CD4-positive, alpha-beta memory T cell (primary cell): ENCODE results near the gene ZNF385D. TPM values are rescaled to one million over a fixed set of nuclear protein-coding genes. Genes with fewer than 3 reads are reported as not detected.

Experiments
- CTCF ChIA-PET: fragments of 350-600 bp; sonication (Branson Sonifier 250); formaldehyde crosslinking; loops from one replicate; lab custom pipeline; 2021; ENCODE audit warnings: inconsistent platforms; ENCODE audit not compliant: partially characterized antibody; lab: Charles Lee
- POLR2A ChIA-PET: fragments of 350-600 bp; sonication (Branson Sonifier 250); formaldehyde crosslinking; loops from one replicate; lab custom pipeline; 2021; ENCODE audit not compliant: partially characterized antibody; lab: Charles Lee
- DNase-seq, 5 donors: peaks; one replicate each; pipeline versions ENCODE4 v3.0.0 to v3.0.0-alpha.2; 2020 to 2022; ENCODE audit warnings: mixed read lengths in 1 of 5
- H3K27ac ChIP-seq: one replicate; pipeline ENCODE4 v1.7.0; 2013; ENCODE audit warnings: low read depth, low read length
- H3K27me3 ChIP-seq: 2 replicates; pipeline ENCODE4 v1.7.0; 2013; ENCODE audit warnings: mild to moderate bottlenecking, low read length, moderate library complexity; ENCODE audit not compliant: insufficient read depth
- H3K36me3 ChIP-seq: 2 replicates; pipeline ENCODE4 v1.7.0; 2013; ENCODE audit warnings: mild to moderate bottlenecking, low read length, moderate library complexity; ENCODE audit not compliant: insufficient read depth
- H3K4me1 ChIP-seq: 2 replicates; pipeline ENCODE4 v1.7.0; 2013; ENCODE audit warnings: mild to moderate bottlenecking, low read length, moderate library complexity; ENCODE audit not compliant: insufficient read depth
- H3K4me3 ChIP-seq, 2 donors: one replicate each; pipeline ENCODE4 v1.7.0; 2013; ENCODE audit warnings: low read length in 2 of 2, mild to moderate bottlenecking in 1 of 2
- H3K9me3 ChIP-seq, 2 donors: one replicate each; pipeline ENCODE4 v1.7.0; 2013; ENCODE audit warnings: low read length in 2 of 2, control low read depth in 1 of 2; ENCODE audit not compliant: control insufficient read depth in 1 of 2
- H3K27ac Mint-ChIP-seq, 7 donors: one replicate each; pipeline ENCODE4 v1.8.0; 2020 to 2021; ENCODE audit warnings: mixed read lengths in 7 of 7, mild to moderate bottlenecking in 6 of 7, inconsistent platforms in 3 of 7, moderate library complexity in 3 of 7
- H3K27me3 Mint-ChIP-seq, 2 donors: one replicate each; pipeline ENCODE4 v1.8.0; 2020 to 2021; ENCODE audit warnings: mixed read lengths in 2 of 2
- H3K36me3 Mint-ChIP-seq, 2 donors: one replicate each; pipeline ENCODE4 v1.8.0; 2020 to 2021; ENCODE audit warnings: mixed read lengths in 2 of 2, inconsistent platforms in 1 of 2, mild to moderate bottlenecking in 1 of 2
- H3K4me1 Mint-ChIP-seq, 4 donors: one replicate each; pipeline ENCODE4 v1.8.0; 2020 to 2021; ENCODE audit warnings: mixed read lengths in 4 of 4, mild to moderate bottlenecking in 1 of 4
- H3K4me3 Mint-ChIP-seq, 8 donors: one replicate each; pipeline ENCODE4 v1.8.0; 2020 to 2021; ENCODE audit warnings: mixed read lengths in 8 of 8, mild to moderate bottlenecking in 7 of 8, moderate library complexity in 6 of 8, inconsistent platforms in 3 of 8
- H3K9me3 Mint-ChIP-seq, 8 donors: one replicate each; pipeline ENCODE4 v1.8.0; 2020 to 2021; ENCODE audit warnings: mixed read lengths in 8 of 8, mild to moderate bottlenecking in 5 of 8, inconsistent platforms in 3 of 8, moderate library complexity in 1 of 8
- intact Hi-C: fragments of 100-400 bp; cut with micrococcal nuclease; formaldehyde crosslinking; loops from one replicate; pipeline ENCODE4 v1.15.1; 2023
- polyA plus RNA-seq, 2 donors: library from polyadenylated mRNA; unstranded; fragments of 300-500 nt; fragmentation: Illumina TruSeq; gene quantifications; one replicate each; pipeline ENCODE4 v1.2.3, GENCODE V29; 2021
- total RNA-seq, 2 experiments: library from RNA; stranded (reverse); gene quantifications; one replicate each; pipeline ENCODE4 v1.2.3, GENCODE V29; 2021

The ZNF385D gene
- total and polyA plus RNA-seq, 4 experiments from 2014 or later, result not detected

DNA sequence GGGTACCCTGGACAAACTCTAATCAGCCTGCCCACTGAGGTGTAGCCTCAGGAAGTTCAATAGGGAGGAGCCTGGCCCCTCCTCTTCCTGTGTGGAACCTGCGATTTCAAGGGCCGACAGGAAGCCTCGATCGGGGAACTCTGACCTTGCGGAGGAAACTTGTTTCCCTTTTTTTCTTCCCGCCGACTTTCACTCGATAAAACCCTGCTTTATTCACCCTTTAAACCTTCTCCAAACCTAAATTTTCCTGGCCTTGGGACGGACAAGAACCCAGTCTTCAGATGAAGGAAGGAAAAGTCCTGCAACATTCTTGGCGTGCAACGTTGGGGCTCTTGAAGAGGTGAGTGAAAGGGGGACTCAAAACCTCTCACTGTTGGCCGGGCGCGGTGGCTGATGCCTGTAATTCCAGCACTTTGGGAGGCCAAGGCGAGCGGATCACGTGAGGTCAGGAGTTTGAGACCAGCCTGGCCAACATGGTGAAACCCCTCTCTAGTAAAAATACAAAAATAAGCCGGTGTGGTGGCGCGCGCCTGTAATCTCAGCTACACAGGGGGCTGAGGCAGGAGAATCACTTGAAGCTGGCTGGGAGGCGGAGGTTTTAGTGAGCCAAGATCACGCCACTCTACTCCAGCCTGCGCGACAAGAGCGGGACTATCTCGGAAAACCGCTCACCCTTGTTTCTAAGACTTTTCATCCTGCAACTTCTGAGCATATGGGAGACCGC lies 208.2 kb downstream of the ZNF385D start:
- H3K27ac Mint-ChIP-seq, result no peak overlapping the region
- POLR2A ChIA-PET, result no interaction called here
- H3K4me3 Mint-ChIP-seq, result peak overlapping the region in 1 of 8 donors; percentile 16
- intact Hi-C loops, result no loop called here
- CTCF ChIA-PET, result interaction anchor here (0.7 kb wide), 1 partner anchor 788 kb away, joined by 3 read pairs; no protein-coding TSS in a partner anchor
- H3K9me3 Mint-ChIP-seq, result peaks cover 0 to 11% (median 3%) of the 10 kb centered on the region in 8 donors
- H3K36me3 ChIP-seq, result no peaks in the 10 kb centered on the region
- H3K4me1 ChIP-seq, result no peaks in the 10 kb centered on the region
- DNase-seq, result no peak
- H3K27ac ChIP-seq, result no peak overlapping the region
- no peaks in the 10 kb centered on the region for H3K27me3 ChIP-seq
- H3K36me3 Mint-ChIP-seq, result no peaks in the 10 kb centered on the region
- no peaks in the 10 kb centered on the region for H3K9me3 ChIP-seq
- H3K4me3 ChIP-seq, result no peak overlapping the region
- H3K4me1 Mint-ChIP-seq, result no peaks in the 10 kb centered on the region
- H3K27me3 Mint-ChIP-seq, result no peaks in the 10 kb centered on the region

DNA sequence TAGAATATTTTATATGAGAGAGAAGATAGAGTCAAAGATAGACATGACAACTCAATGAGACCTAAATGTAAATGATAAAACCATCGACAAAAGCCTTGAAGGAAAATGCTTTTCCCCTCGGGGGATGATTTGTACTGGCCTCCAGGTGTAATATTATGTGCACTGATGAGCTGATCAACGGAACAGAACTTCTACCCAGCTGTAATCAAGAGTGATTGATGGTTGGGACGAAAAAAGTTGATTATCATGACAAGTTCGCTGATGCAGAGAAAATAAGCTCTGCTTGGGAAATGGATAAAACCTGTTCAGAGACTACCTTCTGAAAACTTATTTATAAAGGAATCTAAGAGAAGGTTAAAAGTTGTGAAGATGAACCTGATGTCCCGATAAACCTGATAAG lies 210.7 kb downstream of the ZNF385D start:
- intact Hi-C loops, result no loop called here
- Histone ChIP-seq H3K4me3 (no peak overlapping the region), H3K4me1 (no peaks in the 10 kb centered on the region), H3K27ac (no peak overlapping the region), H3K27me3 (no peaks in the 10 kb centered on the region), H3K9me3 (no peaks in the 10 kb centered on the region), H3K36me3 (no peaks in the 10 kb centered on the region)
- no peaks in the 10 kb centered on the region for H3K36me3 Mint-ChIP-seq
- no peaks in the 10 kb centered on the region for H3K4me1 Mint-ChIP-seq
- POLR2A ChIA-PET, result no interaction called here
- CTCF ChIA-PET, result no interaction called here
- no peak overlapping the region for H3K27ac Mint-ChIP-seq
- H3K4me3 Mint-ChIP-seq, result no peak overlapping the region
- H3K9me3 Mint-ChIP-seq, result peaks cover 2 to 15% (median 5%) of the 10 kb centered on the region in 8 donors
- no peaks in the 10 kb centered on the region for H3K27me3 Mint-ChIP-seq
- no peak for DNase-seq

GRCh38 chr3:21534462-21534861 lies 216.5 kb downstream of the ZNF385D start:
- Mint-ChIP-seq H3K27ac (no peak overlapping the region), H3K27me3 (no peaks in the 10 kb centered on the region), H3K36me3 (no peaks in the 10 kb centered on the region), H3K4me3 (no peak overlapping the region), H3K4me1 (no peaks in the 10 kb centered on the region), H3K9me3 (peaks cover 3 to 10% (median 6%) of the 10 kb centered on the region in 8 donors)
- Histone ChIP-seq H3K4me1 (no peaks in the 10 kb centered on the region), H3K27me3 (no peaks in the 10 kb centered on the region), H3K27ac (no peak overlapping the region), H3K4me3 (no peak overlapping the region), H3K36me3 (no peaks in the 10 kb centered on the region), H3K9me3 (no peaks in the 10 kb centered on the region)
- ChIA-PET POLR2A (no interaction called here), CTCF (interaction anchor here (0.6 kb wide), 1 partner anchor 9 kb away, joined by 3 read pairs; no protein-coding TSS in a partner anchor)
- intact Hi-C loops, result no loop called here
- no peak for DNase-seq

DNA sequence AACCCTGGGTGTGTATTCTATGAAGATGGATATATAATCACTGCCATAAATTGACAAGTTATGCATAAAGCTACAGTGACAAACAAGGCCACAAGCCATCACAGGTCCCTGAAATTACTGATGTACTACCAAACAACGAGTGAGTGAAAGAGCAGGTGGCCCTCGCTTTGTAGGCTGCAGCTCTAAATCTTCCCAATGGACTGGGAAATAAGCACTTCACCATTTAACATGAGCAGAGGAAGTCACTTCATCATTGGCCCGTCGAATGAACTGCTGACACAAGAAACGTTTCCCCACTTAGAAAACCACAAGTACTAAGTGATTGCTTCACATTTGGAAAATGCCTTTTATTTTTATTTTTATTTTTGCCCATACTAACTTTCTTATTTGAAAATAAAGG lies 218.0 kb downstream of the ZNF385D start:
- H3K9me3 Mint-ChIP-seq, result peaks cover under 1 to 10% (median 6%) of the 10 kb centered on the region in 8 donors
- no peaks in the 10 kb centered on the region for H3K4me1 Mint-ChIP-seq
- intact Hi-C loops, result no loop called here
- H3K27ac Mint-ChIP-seq, result no peak overlapping the region
- ChIA-PET POLR2A (no interaction called here), CTCF (no interaction called here)
- H3K27me3 Mint-ChIP-seq, result no peaks in the 10 kb centered on the region
- H3K4me3 Mint-ChIP-seq, result no peak overlapping the region
- no peaks in the 10 kb centered on the region for H3K36me3 Mint-ChIP-seq
- no peak for DNase-seq
- no peaks in the 10 kb centered on the region for H3K4me1 ChIP-seq
- peaks cover 0 to 3% of the 10 kb centered on the region in 2 donors for H3K9me3 ChIP-seq
- H3K27me3 ChIP-seq, result no peaks in the 10 kb centered on the region
- H3K27ac ChIP-seq, result no peak overlapping the region
- H3K36me3 ChIP-seq, result no peaks in the 10 kb centered on the region
- no peak overlapping the region for H3K4me3 ChIP-seq

- intact Hi-C loops, result no loop called here
- Histone ChIP-seq H3K9me3 (peaks cover 0 to 4% of the 10 kb centered on the region in 2 donors), H3K4me3 (no peak overlapping the region), H3K36me3 (no peaks in the 10 kb centered on the region), H3K27ac (no peak overlapping the region), H3K27me3 (no peaks in the 10 kb centered on the region), H3K4me1 (no peaks in the 10 kb centered on the region)
- Mint-ChIP-seq H3K4me1 (no peaks in the 10 kb centered on the region), H3K36me3 (no peaks in the 10 kb centered on the region), H3K9me3 (peaks cover 0 to 10% (median 5%) of the 10 kb centered on the region in 8 donors), H3K27me3 (no peaks in the 10 kb centered on the region), H3K4me3 (no peak overlapping the region), H3K27ac (no peak overlapping the region)
- CTCF ChIA-PET, result no interaction called here
- DNase-seq, result no peak
- POLR2A ChIA-PET, result no interaction called here
These were observed 219.1 kb downstream of the ZNF385D start for GRCh38 chr3:21531909-21532308.

DNA sequence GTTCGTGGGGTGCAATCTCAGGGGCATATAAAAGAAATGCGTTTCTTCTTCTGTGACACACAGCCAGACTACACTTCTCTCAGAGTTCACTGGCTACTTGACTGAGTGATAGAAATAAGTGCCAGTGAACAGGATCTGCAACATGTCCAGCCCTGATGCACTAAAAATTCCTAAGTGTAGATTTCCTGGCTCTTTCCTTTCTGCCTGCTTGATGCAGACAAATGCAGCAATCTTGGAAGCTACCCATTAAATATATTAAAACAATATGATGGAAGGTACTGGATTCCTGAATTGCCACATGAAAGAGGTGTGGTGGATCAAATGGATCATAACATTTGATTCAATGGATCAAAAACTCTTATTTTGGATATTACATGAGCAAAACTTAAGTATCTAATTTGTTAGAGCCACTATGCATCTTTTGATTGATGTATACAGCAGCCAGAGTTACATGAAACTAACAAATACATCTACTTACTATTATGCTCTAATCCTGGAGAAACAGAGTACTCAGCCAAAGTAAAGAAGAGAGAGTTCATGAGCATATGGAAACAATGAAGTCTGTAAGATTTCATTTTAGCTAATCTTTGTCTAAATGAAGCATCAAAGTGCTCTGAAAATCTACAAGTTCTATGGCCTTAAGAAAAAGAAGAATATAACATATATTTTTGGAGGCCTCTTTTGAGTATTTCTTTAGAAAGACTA lies 222.6 kb downstream of the ZNF385D start:
- intact Hi-C loops, result no loop called here
- Mint-ChIP-seq H3K27me3 (no peaks in the 10 kb centered on the region), H3K4me3 (no peak overlapping the region), H3K27ac (no peak overlapping the region), H3K9me3 (peaks cover 1 to 8% (median 4%) of the 10 kb centered on the region in 8 donors), H3K36me3 (no peaks in the 10 kb centered on the region), H3K4me1 (no peaks in the 10 kb centered on the region)
- no peak for DNase-seq
- Histone ChIP-seq H3K4me1 (no peaks in the 10 kb centered on the region), H3K27ac (no peak overlapping the region), H3K36me3 (no peaks in the 10 kb centered on the region), H3K27me3 (no peaks in the 10 kb centered on the region), H3K4me3 (no peak overlapping the region), H3K9me3 (peaks cover 0 to 4% of the 10 kb centered on the region in 2 donors)
- ChIA-PET CTCF (no interaction called here), POLR2A (no interaction called here)

GRCh38 chr3:21526461-21526860 lies 224.5 kb downstream of the ZNF385D start:
- H3K4me3 ChIP-seq, result no peak overlapping the region
- no peaks in the 10 kb centered on the region for H3K36me3 ChIP-seq
- no peaks in the 10 kb centered on the region for H3K27me3 ChIP-seq
- Mint-ChIP-seq H3K36me3 (no peaks in the 10 kb centered on the region), H3K9me3 (peaks cover 0 to 8% (median 3%) of the 10 kb centered on the region in 8 donors), H3K4me3 (no peak overlapping the region), H3K27ac (no peak overlapping the region), H3K4me1 (no peaks in the 10 kb centered on the region), H3K27me3 (no peaks in the 10 kb centered on the region)
- DNase-seq, result no peak
- H3K4me1 ChIP-seq, result no peaks in the 10 kb centered on the region
- no peak overlapping the region for H3K27ac ChIP-seq
- CTCF ChIA-PET, result no interaction called here
- intact Hi-C loops, result no loop called here
- peaks cover 0 to 4% of the 10 kb centered on the region in 2 donors for H3K9me3 ChIP-seq
- POLR2A ChIA-PET, result no interaction called here
